ENCODE results near the gene SLC16A4.

Gene SLC16A4

GRCh38 chr1:110345480-110345879 is 45.3 kb downstream of the SLC16A4 start:
- H3K4me1 Mint-ChIP-seq, result peaks cover 88% of the 10 kb centered on the region
- no peak for DNase-seq (ENCODE audit: low spot score in 2 of 2)
- H3K27ac Mint-ChIP-seq (ENCODE audit: low read depth), result peak overlapping the region; percentile 89
- peak overlapping the region; percentile 60 for H3K4me3 Mint-ChIP-seq
- H3K9me3 Mint-ChIP-seq, result no peaks in the 10 kb centered on the region
- no peaks in the 10 kb centered on the region for H3K27me3 Mint-ChIP-seq
- H3K36me3 Mint-ChIP-seq (ENCODE audit: insufficient read depth), result peaks cover 57% of the 10 kb centered on the region
- ATAC-seq (replicated peaks; ENCODE audit: extremely low read depth, poor library complexity, severe bottlenecking), result peak; percentile 47

GRCh38 chr1:110344152-110344551 is 46.7 kb downstream of the SLC16A4 start:
- Mint-ChIP-seq H3K27ac (ENCODE audit: low read depth) (peak overlapping the region; percentile 78), H3K27me3 (no peaks in the 10 kb centered on the region), H3K9me3 (no peaks in the 10 kb centered on the region), H3K4me1 (peaks cover 88% of the 10 kb centered on the region), H3K36me3 (ENCODE audit: insufficient read depth) (peaks cover 61% of the 10 kb centered on the region), H3K4me3 (no peak overlapping the region)
- no peak for ATAC-seq (replicated peaks; ENCODE audit: extremely low read depth, poor library complexity, severe bottlenecking)
- no peak for DNase-seq (ENCODE audit: low spot score in 2 of 2)

DNA sequence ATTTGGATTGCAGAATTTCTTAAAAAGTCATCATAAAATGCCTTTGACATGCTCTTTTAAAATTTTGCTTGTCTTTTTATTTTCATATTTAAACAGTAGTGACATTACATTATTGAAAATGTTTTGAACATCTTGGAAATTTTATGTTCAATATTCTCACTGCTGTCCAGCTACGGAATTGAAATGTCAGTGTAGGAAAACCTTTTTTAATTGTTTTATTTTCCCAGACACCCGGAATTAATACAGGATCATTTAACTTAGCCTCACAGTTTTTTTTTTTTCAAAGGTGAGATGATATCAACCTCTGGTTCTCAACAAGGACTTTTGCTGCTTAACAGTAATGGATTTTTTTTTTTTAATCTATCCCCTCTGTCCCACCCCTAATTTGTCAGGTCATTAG is 47.6 kb downstream of the SLC16A4 start:
- no peak overlapping the region for H3K4me3 Mint-ChIP-seq
- H3K27me3 Mint-ChIP-seq, result no peaks in the 10 kb centered on the region
- DNase-seq (ENCODE audit: low spot score in 2 of 2), result no peak
- H3K27ac Mint-ChIP-seq (ENCODE audit: low read depth), result peak overlapping the region; percentile 78
- peaks cover 59% of the 10 kb centered on the region for H3K36me3 Mint-ChIP-seq (ENCODE audit: insufficient read depth)
- H3K4me1 Mint-ChIP-seq, result peaks cover 79% of the 10 kb centered on the region
- no peak for ATAC-seq (replicated peaks; ENCODE audit: extremely low read depth, poor library complexity, severe bottlenecking)
- no peaks in the 10 kb centered on the region for H3K9me3 Mint-ChIP-seq

DNA sequence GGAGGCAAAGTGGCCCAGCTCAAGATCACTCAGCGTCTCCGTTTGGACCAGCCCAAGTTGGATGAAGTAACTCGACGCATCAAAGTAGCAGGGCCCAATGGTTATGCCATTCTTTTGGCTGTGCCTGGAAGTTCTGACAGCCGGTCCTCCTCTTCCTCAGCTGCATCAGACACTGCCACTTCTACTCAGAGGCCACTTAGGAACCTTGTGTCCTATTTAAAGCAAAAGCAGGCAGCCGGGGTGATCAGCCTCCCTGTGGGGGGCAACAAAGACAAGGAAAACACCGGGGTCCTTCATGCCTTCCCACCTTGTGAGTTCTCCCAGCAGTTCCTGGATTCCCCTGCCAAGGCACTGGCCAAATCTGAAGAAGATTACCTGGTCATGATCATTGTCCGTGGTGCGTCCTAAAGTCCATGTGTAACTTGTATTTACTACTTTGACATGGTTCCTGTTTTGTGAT is 48.9 kb downstream of the SLC16A4 start:
- peaks cover 74% of the 10 kb centered on the region for H3K4me1 Mint-ChIP-seq
- DNase-seq (ENCODE audit: low spot score in 2 of 2), result no peak
- no peaks in the 10 kb centered on the region for H3K27me3 Mint-ChIP-seq
- ATAC-seq (replicated peaks; ENCODE audit: extremely low read depth, poor library complexity, severe bottlenecking), result no peak
- no peaks in the 10 kb centered on the region for H3K9me3 Mint-ChIP-seq
- H3K27ac Mint-ChIP-seq (ENCODE audit: low read depth), result no peak overlapping the region
- peaks cover 53% of the 10 kb centered on the region for H3K36me3 Mint-ChIP-seq (ENCODE audit: insufficient read depth)
- no peak overlapping the region for H3K4me3 Mint-ChIP-seq

DNA sequence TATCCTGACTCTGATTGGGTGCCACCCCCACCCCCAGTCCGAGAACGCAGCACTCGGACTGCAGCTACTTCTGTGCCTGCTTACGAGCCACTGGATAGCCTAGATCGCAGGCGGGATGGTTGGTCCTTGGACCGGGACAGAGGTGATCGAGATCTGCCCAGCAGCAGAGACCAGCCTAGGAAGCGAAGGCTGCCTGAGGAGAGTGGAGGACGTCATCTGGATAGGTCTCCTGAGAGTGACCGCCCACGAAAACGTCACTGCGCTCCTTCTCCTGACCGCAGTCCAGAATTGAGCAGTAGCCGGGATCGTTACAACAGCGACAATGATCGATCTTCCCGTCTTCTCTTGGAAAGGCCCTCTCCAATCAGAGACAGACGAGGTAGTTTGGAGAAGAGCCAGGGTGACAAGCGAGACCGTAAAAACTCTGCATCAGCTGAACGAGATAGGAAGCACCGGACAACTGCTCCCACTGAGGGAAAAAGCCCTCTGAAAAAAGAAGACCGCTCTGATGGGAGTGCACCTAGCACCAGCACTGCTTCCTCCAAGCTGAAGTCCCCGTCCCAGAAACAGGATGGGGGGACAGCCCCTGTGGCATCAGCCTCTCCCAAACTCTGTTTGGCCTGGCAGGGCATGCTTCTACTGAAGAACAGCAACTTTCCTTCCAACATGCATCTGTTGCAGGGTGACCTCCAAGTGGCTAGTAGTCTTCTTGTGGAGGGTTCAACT is 49.5 kb downstream of the SLC16A4 start:
- no peak for DNase-seq (ENCODE audit: low spot score in 2 of 2)

DNA sequence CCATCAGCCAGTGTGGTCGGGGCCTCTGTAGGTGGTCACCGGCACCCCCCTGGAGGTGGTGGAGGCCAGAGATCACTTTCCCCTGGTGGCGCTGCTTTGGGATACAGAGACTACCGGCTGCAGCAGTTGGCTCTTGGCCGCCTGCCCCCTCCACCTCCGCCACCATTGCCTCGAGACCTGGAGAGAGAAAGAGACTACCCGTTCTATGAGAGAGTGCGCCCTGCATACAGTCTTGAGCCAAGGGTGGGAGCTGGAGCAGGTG is 50.7 kb downstream of the SLC16A4 start:
- no peak overlapping the region for H3K27ac Mint-ChIP-seq (ENCODE audit: low read depth)
- no peak overlapping the region for H3K4me3 Mint-ChIP-seq
- H3K4me1 Mint-ChIP-seq, result peaks cover 62% of the 10 kb centered on the region
- no peak for DNase-seq (ENCODE audit: low spot score in 2 of 2)
- no peaks in the 10 kb centered on the region for H3K9me3 Mint-ChIP-seq
- H3K27me3 Mint-ChIP-seq, result no peaks in the 10 kb centered on the region
- ATAC-seq (replicated peaks; ENCODE audit: extremely low read depth, poor library complexity, severe bottlenecking), result no peak
- H3K36me3 Mint-ChIP-seq (ENCODE audit: insufficient read depth), result peaks cover 39% of the 10 kb centered on the region

More for the DNA sequence above, 49.5 kb downstream of the SLC16A4 start:
- H3K9me3 Mint-ChIP-seq, result no peaks in the 10 kb centered on the region
- peaks cover 73% of the 10 kb centered on the region for H3K4me1 Mint-ChIP-seq
- no peaks in the 10 kb centered on the region for H3K27me3 Mint-ChIP-seq
- H3K4me3 Mint-ChIP-seq, result no peak overlapping the region
- H3K36me3 Mint-ChIP-seq (ENCODE audit: insufficient read depth), result peaks cover 48% of the 10 kb centered on the region
- H3K27ac Mint-ChIP-seq (ENCODE audit: low read depth), result no peak overlapping the region
- no peak for ATAC-seq (replicated peaks; ENCODE audit: extremely low read depth, poor library complexity, severe bottlenecking)

- Mint-ChIP-seq H3K27ac (ENCODE audit: low read depth) (no peak overlapping the region), H3K4me1 (peaks cover 60% of the 10 kb centered on the region), H3K27me3 (no peaks in the 10 kb centered on the region), H3K9me3 (no peaks in the 10 kb centered on the region), H3K36me3 (ENCODE audit: insufficient read depth) (peaks cover 37% of the 10 kb centered on the region), H3K4me3 (no peak overlapping the region)
- DNase-seq (ENCODE audit: low spot score in 2 of 2) (peak in 1 of 2 donors; percentile 54), ATAC-seq (replicated peaks; ENCODE audit: extremely low read depth, poor library complexity, severe bottlenecking) (peak; percentile 1)
These were observed 51.2 kb downstream of the SLC16A4 start for GRCh38 chr1:110339407-110340206.

DNA sequence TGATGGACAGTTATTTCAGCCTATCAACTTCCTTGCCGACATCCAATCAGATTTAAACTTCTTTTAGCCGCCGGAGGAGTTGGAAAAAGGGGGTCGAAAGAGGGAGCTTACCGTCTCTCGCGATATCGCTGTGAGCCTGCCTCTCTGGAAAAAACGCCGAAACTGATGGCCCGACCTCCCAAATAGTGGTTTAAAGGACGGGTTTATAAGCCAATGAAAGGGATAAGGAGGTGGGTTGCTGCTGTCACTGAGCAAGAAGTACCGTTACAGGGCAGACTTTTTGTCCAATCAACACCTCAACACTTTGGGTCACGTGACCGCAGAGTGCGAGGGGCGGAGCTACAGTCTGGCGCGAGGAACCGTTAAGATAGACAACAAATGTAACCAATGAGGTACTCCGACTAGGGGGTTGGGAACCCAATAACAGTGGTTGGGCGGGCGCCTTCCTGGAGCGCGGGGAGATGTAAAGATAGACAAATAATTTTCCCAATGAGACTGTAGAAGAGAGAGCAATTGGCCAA is 51.9 kb downstream of the SLC16A4 start, which contains the start of gene RBM15:
RBM15 (plus strand) TSS at position 492 of the 521 bp plus-strand sequence; CDS start at position 521, 29 bp downstream.
- ATAC-seq (replicated peaks; ENCODE audit: extremely low read depth, poor library complexity, severe bottlenecking) (peak; percentile 80), DNase-seq (ENCODE audit: low spot score in 2 of 2) (peak; percentile 88 to 99)
- Mint-ChIP-seq H3K36me3 (ENCODE audit: insufficient read depth) (peaks cover 33% of the 10 kb centered on the region), H3K27me3 (no peaks in the 10 kb centered on the region), H3K9me3 (no peaks in the 10 kb centered on the region), H3K4me3 (no peak within 1 kb of the TSS), H3K27ac (ENCODE audit: low read depth) (no peak within 1 kb of the TSS), H3K4me1 (peaks cover 55% of the 10 kb centered on the region)

DNA sequence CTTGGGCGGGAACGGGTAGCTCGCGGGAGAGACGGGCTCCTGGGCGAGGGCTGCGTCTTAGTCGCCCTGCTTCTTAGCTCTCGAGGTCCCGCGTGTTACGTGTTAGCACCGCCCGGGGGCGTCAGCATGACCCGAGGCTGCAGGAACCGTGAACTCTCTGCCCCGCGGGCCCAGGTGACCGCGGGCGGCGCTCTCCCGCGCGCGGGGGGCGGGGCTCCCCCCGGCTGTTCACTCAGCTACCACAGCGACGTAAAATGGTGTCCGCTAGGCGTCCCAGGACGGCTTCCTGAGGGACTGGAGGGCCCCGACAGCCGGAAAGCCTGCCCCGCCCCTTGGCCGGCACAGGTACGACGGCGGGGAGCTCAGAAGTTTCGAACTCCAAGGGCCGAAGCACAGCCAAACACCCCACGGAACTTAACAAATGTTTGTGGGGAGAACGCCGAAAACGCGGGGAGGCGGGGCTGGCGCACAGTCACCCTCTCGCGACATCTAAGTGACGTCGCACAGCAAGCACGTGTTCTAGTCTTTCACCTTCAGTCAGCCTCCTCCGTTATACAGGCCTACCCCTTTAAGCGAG is 52.4 kb downstream of the SLC16A4 start:
- Mint-ChIP-seq H3K4me1 (peaks cover 49% of the 10 kb centered on the region), H3K27me3 (no peaks in the 10 kb centered on the region), H3K9me3 (no peaks in the 10 kb centered on the region), H3K36me3 (ENCODE audit: insufficient read depth) (peaks cover 29% of the 10 kb centered on the region), H3K4me3 (no peak overlapping the region), H3K27ac (ENCODE audit: low read depth) (no peak overlapping the region)
- ATAC-seq (replicated peaks; ENCODE audit: extremely low read depth, poor library complexity, severe bottlenecking), result peak; percentile 78
- peak; percentile 95 to 96 for DNase-seq (ENCODE audit: low spot score in 2 of 2)

DNA sequence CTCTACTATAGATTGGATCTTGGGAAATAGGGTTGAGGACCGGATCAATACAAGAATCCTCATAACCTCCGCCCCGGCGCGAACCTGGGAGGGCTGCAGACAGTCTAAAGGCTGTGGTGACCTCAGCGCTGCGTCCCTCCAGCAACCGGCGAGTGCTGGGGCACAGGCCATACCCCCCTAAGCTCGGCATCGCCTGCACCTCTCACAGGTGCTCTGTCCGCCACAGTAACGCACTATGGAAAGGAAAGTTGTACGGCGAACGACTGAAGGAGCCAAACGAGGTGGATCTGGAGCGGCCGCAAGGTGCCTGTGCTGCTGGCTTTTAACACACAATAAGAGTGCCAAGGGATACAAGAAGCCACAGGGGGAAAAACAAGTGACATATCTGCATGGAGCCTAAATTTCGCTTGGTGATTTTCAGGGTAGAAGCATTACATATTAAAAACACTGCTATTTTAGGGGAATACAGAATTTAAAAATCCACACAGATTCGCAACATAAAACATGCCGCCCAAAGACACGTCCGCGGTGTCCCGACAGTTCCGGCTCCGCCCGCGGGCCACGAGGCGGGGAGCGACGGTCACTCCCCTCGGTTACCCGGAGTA is 53.0 kb downstream of the SLC16A4 start:
- no peak overlapping the region for H3K4me3 Mint-ChIP-seq
- no peak for ATAC-seq (replicated peaks; ENCODE audit: extremely low read depth, poor library complexity, severe bottlenecking)
- H3K9me3 Mint-ChIP-seq, result no peaks in the 10 kb centered on the region
- peaks cover 26% of the 10 kb centered on the region for H3K36me3 Mint-ChIP-seq (ENCODE audit: insufficient read depth)
- H3K4me1 Mint-ChIP-seq, result peaks cover 43% of the 10 kb centered on the region
- no peak overlapping the region for H3K27ac Mint-ChIP-seq (ENCODE audit: low read depth)
- no peaks in the 10 kb centered on the region for H3K27me3 Mint-ChIP-seq
- DNase-seq (ENCODE audit: low spot score in 2 of 2), result peak; percentile 18 to 24

- H3K36me3 Mint-ChIP-seq (ENCODE audit: insufficient read depth), result peaks cover 17% of the 10 kb centered on the region
- peaks cover 30% of the 10 kb centered on the region for H3K4me1 Mint-ChIP-seq
- H3K9me3 Mint-ChIP-seq, result no peaks in the 10 kb centered on the region
- no peaks in the 10 kb centered on the region for H3K27me3 Mint-ChIP-seq
- no peak for DNase-seq (ENCODE audit: low spot score in 2 of 2)
- H3K27ac Mint-ChIP-seq (ENCODE audit: low read depth), result no peak overlapping the region
- no peak for ATAC-seq (replicated peaks; ENCODE audit: extremely low read depth, poor library complexity, severe bottlenecking)
- H3K4me3 Mint-ChIP-seq, result peak overlapping the region; percentile 49
These were observed 54.4 kb downstream of the SLC16A4 start for GRCh38 chr1:110336300-110337039.

GRCh38 chr1:110335265-110335664 is 55.6 kb downstream of the SLC16A4 start:
- H3K9me3 Mint-ChIP-seq, result no peaks in the 10 kb centered on the region
- H3K4me1 Mint-ChIP-seq, result peaks cover 19% of the 10 kb centered on the region
- no peak overlapping the region for H3K27ac Mint-ChIP-seq (ENCODE audit: low read depth)
- H3K36me3 Mint-ChIP-seq (ENCODE audit: insufficient read depth), result peaks cover 6% of the 10 kb centered on the region
- no peaks in the 10 kb centered on the region for H3K27me3 Mint-ChIP-seq
- H3K4me3 Mint-ChIP-seq, result no peak overlapping the region
- ATAC-seq (replicated peaks; ENCODE audit: extremely low read depth, poor library complexity, severe bottlenecking), result no peak
- no peak for DNase-seq (ENCODE audit: low spot score in 2 of 2)

Measured in central memory CD8-positive, alpha-beta T cell (primary cell).